ENCODE results near the gene CDC23. TPM values are rescaled to one million over a fixed set of nuclear protein-coding genes. Genes with fewer than 3 reads are reported as not detected.

CDC23 gene
- total RNA-seq, 1 experiment from 2014 or later: 41.3 TPM

DNA sequence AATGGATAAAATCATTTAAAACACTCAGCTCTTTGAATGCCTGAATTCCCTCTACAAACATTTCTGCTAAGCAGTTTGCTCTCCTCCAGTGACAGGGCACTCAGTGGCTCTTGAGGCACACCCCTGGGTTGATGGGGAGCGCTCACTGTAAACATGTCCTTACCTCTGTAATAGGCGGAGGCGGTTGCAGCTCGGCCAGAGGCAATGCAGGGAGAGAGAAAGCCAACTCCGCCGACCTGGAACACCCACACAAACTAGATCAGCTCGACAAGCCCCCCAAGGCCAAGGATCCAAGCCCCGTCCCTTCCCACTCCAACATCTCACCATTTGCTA lies 329 bp downstream of the CDC23 start:
- no peaks in the 10 kb centered on the region for H3K9me3 ChIP-seq (ENCODE audit: control insufficient read depth, low read depth, low read length)
- H2AK5ac ChIP-seq (ENCODE audit: insufficient read length, low read length): no peak overlapping the region
- Mint-ChIP-seq H3K9me3 (peaks cover 0 to 6% of the 10 kb centered on the region in 2 experiments; a peak in 1 of 5 replicates), H3K4me3 (peak overlapping the region; percentile 100), H3K27ac (peak overlapping the region; percentile 98 to 99 (median 99)), H3K27me3 (ENCODE audit: low read depth) (peaks cover 2% of the 10 kb centered on the region; the same call in 1 of the 2 replicates), H3K36me3 (ENCODE audit: insufficient read depth in 1 of 3, low read depth in 3 of 3) (peaks cover 2 to 21% (median 13%) of the 10 kb centered on the region in 3 experiments; a peak in 5 of 7 replicates), H3K4me1 (peaks cover 4 to 15% of the 10 kb centered on the region in 2 experiments; a peak in 2 of 4 replicates)
- no peak overlapping the region for H2BK15ac ChIP-seq (ENCODE audit: low read depth, low read length)
- DNase-seq: no peak
- peak overlapping the region; percentile 87 for H3K14ac ChIP-seq (ENCODE audit: insufficient read depth, low read length)
- no peak overlapping the region for H4K8ac ChIP-seq (replicated peaks; ENCODE audit: insufficient read length, low read depth, low read length)
- H3K79me2 ChIP-seq (ENCODE audit: insufficient read depth, low read length): peaks cover 8% of the 10 kb centered on the region
- no peak overlapping the region for H3K56ac ChIP-seq (ENCODE audit: insufficient read length, low read depth, low read length)
- peak overlapping the region; percentile 15 for H4K5ac ChIP-seq (ENCODE audit: insufficient read length, low read depth, low read length)
- H3K4me2 ChIP-seq (ENCODE audit: insufficient read depth, insufficient read length, low read length): peak overlapping the region; percentile 62
- H3K23me2 ChIP-seq (ENCODE audit: insufficient read length, low read depth, low read length, poor library complexity, severe bottlenecking): peaks cover 3% of the 10 kb centered on the region
- H4K20me1 ChIP-seq (ENCODE audit: control insufficient read depth, insufficient read depth, insufficient read length): no peaks in the 10 kb centered on the region
- H4K91ac ChIP-seq (ENCODE audit: insufficient read length, low read depth, low read length): no peak overlapping the region
- peak overlapping the region; percentile 15 for H3K27ac ChIP-seq (ENCODE audit: insufficient read length, low read depth, low read length)
- no peak overlapping the region for H2AFZ ChIP-seq (ENCODE audit: low read length)
- H2BK120ac ChIP-seq (ENCODE audit: low read depth, low read length, poor library complexity, severe bottlenecking): no peak overlapping the region
- no peaks in the 10 kb centered on the region for H3K79me1 ChIP-seq (ENCODE audit: insufficient read depth, low read depth, low read length, poor library complexity, severe bottlenecking)
- H3K4me1 ChIP-seq (ENCODE audit: insufficient read depth, low read length): no peaks in the 10 kb centered on the region
- H2BK5ac ChIP-seq (ENCODE audit: insufficient read length, low read length): no peak overlapping the region
- no peak overlapping the region for H2BK12ac ChIP-seq (ENCODE audit: insufficient read length, low read depth, low read length)
- H3K23ac ChIP-seq (ENCODE audit: insufficient read length, low read depth, low read length): no peak overlapping the region
- H2BK20ac ChIP-seq (ENCODE audit: low read depth, low read length, poor library complexity, severe bottlenecking): no peak overlapping the region
- H3K18ac ChIP-seq (ENCODE audit: insufficient read length, low read depth, low read length): peak overlapping the region; percentile 90
- H3K27me3 ChIP-seq (ENCODE audit: insufficient read depth, low read length): no peaks in the 10 kb centered on the region
- no peak overlapping the region; the same call in 1 of the 2 replicates for H3K4ac ChIP-seq (ENCODE audit: low read depth, low read length)
- peak overlapping the region; percentile 97 for H3K9ac ChIP-seq (ENCODE audit: extremely low read depth, insufficient read length, low read length)
- TF ChIP-seq, protein P1, sequence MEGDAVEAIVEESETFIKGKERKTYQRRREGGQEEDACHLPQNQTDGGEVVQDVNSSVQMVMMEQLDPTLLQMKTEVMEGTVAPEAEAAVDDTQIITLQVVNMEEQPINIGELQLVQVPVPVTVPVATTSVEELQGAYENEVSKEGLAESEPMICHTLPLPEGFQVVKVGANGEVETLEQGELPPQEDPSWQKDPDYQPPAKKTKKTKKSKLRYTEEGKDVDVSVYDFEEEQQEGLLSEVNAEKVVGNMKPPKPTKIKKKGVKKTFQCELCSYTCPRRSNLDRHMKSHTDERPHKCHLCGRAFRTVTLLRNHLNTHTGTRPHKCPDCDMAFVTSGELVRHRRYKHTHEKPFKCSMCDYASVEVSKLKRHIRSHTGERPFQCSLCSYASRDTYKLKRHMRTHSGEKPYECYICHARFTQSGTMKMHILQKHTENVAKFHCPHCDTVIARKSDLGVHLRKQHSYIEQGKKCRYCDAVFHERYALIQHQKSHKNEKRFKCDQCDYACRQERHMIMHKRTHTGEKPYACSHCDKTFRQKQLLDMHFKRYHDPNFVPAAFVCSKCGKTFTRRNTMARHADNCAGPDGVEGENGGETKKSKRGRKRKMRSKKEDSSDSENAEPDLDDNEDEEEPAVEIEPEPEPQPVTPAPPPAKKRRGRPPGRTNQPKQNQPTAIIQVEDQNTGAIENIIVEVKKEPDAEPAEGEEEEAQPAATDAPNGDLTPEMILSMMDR (conservative IDR thresholded peaks at IDR 0.05): no peak
- no peak overlapping the region for H3T11ph ChIP-seq (ENCODE audit: low read length)
- no CpG with 5 or more reads among the region's 8 CpGs for WGBS (ENCODE audit: extremely low coverage, insufficient read length, low lambda C conversion rate)

Data from H9 (cell line).